HEK293 (cell line): ENCODE measurements around the gene BMS1.
A peak's percentile ranks its signal among the peaks of the same experiment; 100 is the strongest.
"Not testable (repeated sequence)": the region's sequence is repeated elsewhere in the genome, so short reads cannot be mapped to it uniquely, and the experiment has no call there.

Source experiments
- CTCF ChIA-PET: fragments of 350-600 bp; formaldehyde crosslinking; extraction: SDS; loops from one replicate; lab custom pipeline; 2021; ENCODE audit warnings: antibody characterized with exemption; lab: Yijun Ruan, JAX
- POLR2A ChIA-PET: fragments of 300-600 bp; formaldehyde crosslinking; extraction: SDS; loops from one replicate; lab custom pipeline; 2020; ENCODE audit warnings: antibody characterized with exemption, inconsistent platforms; lab: Yijun Ruan, JAX
- H3K27ac ChIP-seq: fragments of 200-500 bp; sonication (Bioruptor generic); 2 replicates; pipeline ENCODE4 v1.5.1; 2014; ENCODE audit warnings: low read depth, low read length, control low read depth, inconsistent platforms; ENCODE audit errors: extremely low read depth
- H3K36me3 ChIP-seq, 2 experiments: fragments of 200-500 bp in 1 of 2; sonication (Bioruptor generic) in 1 of 2; 1 replicate in 1 of 2; 2 replicates in 1 of 2; pipeline ENCODE4 v1.5.1; 2014 to 2017; ENCODE audit warnings: inconsistent platforms in 2 of 2, low read length in 2 of 2; ENCODE audit not compliant: control insufficient read depth in 2 of 2, insufficient read depth in 1 of 2
- H3K4me1 ChIP-seq: fragments of 200-500 bp; sonication (Bioruptor generic); 2 replicates; pipeline ENCODE4 v1.5.1; 2014; ENCODE audit warnings: mild to moderate bottlenecking, low read length, inconsistent platforms; ENCODE audit not compliant: control insufficient read depth, insufficient read depth
- H3K4me3 ChIP-seq: 2 replicates; pipeline ENCODE4 v1.5.1; 2011; ENCODE audit warnings: low read depth, mild to moderate bottlenecking, control low read depth, low read length, moderate library complexity
- H3K9me3 ChIP-seq: fragments of 200-500 bp; sonication (Bioruptor generic); 2 replicates; pipeline ENCODE4 v1.5.1; 2014; ENCODE audit warnings: low read depth, low read length, inconsistent platforms; ENCODE audit not compliant: control insufficient read depth, insufficient read depth
- AEBP2 ChIP-seq: fragments of 450-650 bp; formaldehyde crosslinking; IDR thresholded peaks from 2 replicates; pipeline ENCODE4 v1.5.1; 2016; ENCODE audit warnings: missing biosample characterization, missing genetic modification characterization, borderline replicate concordance
- CTCF ChIP-seq: fragments of 450-650 bp; formaldehyde crosslinking; IDR thresholded peaks from 2 replicates; pipeline ENCODE4 v1.5.1; 2016; ENCODE audit warnings: missing biosample characterization, missing genetic modification characterization
- GLIS1 ChIP-seq: fragments of 450-650 bp; formaldehyde crosslinking; IDR thresholded peaks from 2 replicates; pipeline ENCODE4 v1.5.1; 2016; ENCODE audit warnings: missing biosample characterization, missing genetic modification characterization
- PBX3 ChIP-seq: sonication (generic); formaldehyde crosslinking; IDR thresholded peaks from 2 replicates; pipeline ENCODE4 v1.8.1; 2022; ENCODE audit warnings: mild to moderate bottlenecking, moderate library complexity, missing genetic modification reagents
- RBAK ChIP-seq: fragments of 450-650 bp; formaldehyde crosslinking; IDR thresholded peaks from 2 replicates; pipeline ENCODE4 v1.5.1; 2016; ENCODE audit warnings: missing biosample characterization, missing genetic modification characterization
- ZBTB44 ChIP-seq: fragments of 450-650 bp; IDR thresholded peaks from 2 replicates; pipeline ENCODE4 v1.5.1; 2018; ENCODE audit warnings: missing biosample characterization, mild to moderate bottlenecking, missing genetic modification characterization
- ZBTB49 ChIP-seq: fragments of 450-650 bp; formaldehyde crosslinking; IDR thresholded peaks from 2 replicates; pipeline ENCODE4 v1.5.1; 2016; ENCODE audit warnings: missing biosample characterization, missing genetic modification characterization, low read depth
- ZBTB8A ChIP-seq: fragments of 450-650 bp; formaldehyde crosslinking; IDR thresholded peaks from 2 replicates; pipeline ENCODE4 v1.5.1; 2016; ENCODE audit warnings: missing biosample characterization, missing genetic modification characterization
- ZNF10 ChIP-seq: fragments of 450-650 bp; formaldehyde crosslinking; IDR thresholded peaks from 2 replicates; pipeline ENCODE4 v1.5.1; 2017; ENCODE audit warnings: missing biosample characterization, missing genetic modification characterization
- ZNF138 ChIP-seq: fragments of 450-650 bp; formaldehyde crosslinking; IDR thresholded peaks from 2 replicates; pipeline ENCODE4 v1.5.1; 2016; ENCODE audit warnings: missing biosample characterization, missing genetic modification characterization, borderline replicate concordance
- ZNF211 ChIP-seq: fragments of 450-650 bp; formaldehyde crosslinking; IDR thresholded peaks from 2 replicates; pipeline ENCODE4 v1.5.1; 2016; ENCODE audit warnings: low read depth, missing biosample characterization, missing genetic modification characterization
- ZNF280C ChIP-seq: fragments of 450-650 bp; formaldehyde crosslinking; IDR thresholded peaks from 2 replicates; pipeline ENCODE4 v1.5.1; 2016; ENCODE audit warnings: missing biosample characterization, missing genetic modification characterization
- ZNF362 ChIP-seq: fragments of 450-650 bp; formaldehyde crosslinking; IDR thresholded peaks from 2 replicates; pipeline ENCODE4 v1.5.1; 2016; ENCODE audit warnings: missing biosample characterization, missing genetic modification characterization
- ZNF394 ChIP-seq: fragments of 450-650 bp; formaldehyde crosslinking; IDR thresholded peaks from 2 replicates; pipeline ENCODE4 v1.5.1; 2016; ENCODE audit warnings: missing biosample characterization, missing genetic modification characterization, mild to moderate bottlenecking, moderate library complexity, borderline replicate concordance
- ZNF501 ChIP-seq: fragments of 450-650 bp; formaldehyde crosslinking; IDR thresholded peaks from 2 replicates; pipeline ENCODE4 v1.5.1; 2016; ENCODE audit warnings: missing biosample characterization, missing genetic modification characterization
- ZNF521 ChIP-seq: fragments of 450-650 bp; formaldehyde crosslinking; IDR thresholded peaks from 2 replicates; pipeline ENCODE4 v1.5.1; 2017; ENCODE audit warnings: missing biosample characterization, mild to moderate bottlenecking, missing genetic modification characterization
- ZNF529 ChIP-seq: fragments of 450-650 bp; formaldehyde crosslinking; IDR thresholded peaks from 2 replicates; pipeline ENCODE4 v1.5.1; 2017; ENCODE audit warnings: missing genetic modification characterization, missing biosample characterization; ENCODE audit not compliant: insufficient replicate concordance
- ZNF654 ChIP-seq: fragments of 450-650 bp; formaldehyde crosslinking; IDR thresholded peaks from 2 replicates; pipeline ENCODE4 v1.5.1; 2016; ENCODE audit warnings: low read depth, missing biosample characterization, missing genetic modification characterization
- ZNF701 ChIP-seq: fragments of 450-650 bp; formaldehyde crosslinking; IDR thresholded peaks from 2 replicates; pipeline ENCODE4 v1.5.1; 2016; ENCODE audit warnings: missing biosample characterization, missing genetic modification characterization
- ZNF707 ChIP-seq: fragments of 450-650 bp; formaldehyde crosslinking; IDR thresholded peaks from 2 replicates; pipeline ENCODE4 v1.5.1; 2016; ENCODE audit warnings: missing biosample characterization, missing genetic modification characterization
- ZSCAN30 ChIP-seq: fragments of 450-650 bp; IDR thresholded peaks from 2 replicates; pipeline ENCODE4 v1.5.1; 2018; ENCODE audit warnings: missing biosample characterization, mild to moderate bottlenecking, missing genetic modification characterization, moderate library complexity

Gene BMS1

GRCh38 chr10:42836771-42837468, 54.3 kb downstream of the BMS1 start (continued):
- TF ChIP-seq AEBP2 (tag by site-specific recombination), result no peak
- TF ChIP-seq RBAK, result no peak
- peak; percentile 95 for TF ChIP-seq GLIS1 (tag by site-specific recombination)
- no peak for TF ChIP-seq ZNF521
- no peak for TF ChIP-seq ZNF529
- TF ChIP-seq ZBTB44 (tag by site-specific recombination), result peak; percentile 73; the same call in 1 of the 2 replicates
- TF ChIP-seq ZNF701 (tag by site-specific recombination), result no peak
- no peak for TF ChIP-seq ZNF211 (tag by site-specific recombination)
- no peak for TF ChIP-seq ZNF280C
- peak; percentile 61 for TF ChIP-seq ZBTB8A
- no peak for TF ChIP-seq ZNF362
- no peak for TF ChIP-seq ZNF138 (tag by site-specific recombination)
- TF ChIP-seq PBX3, result no peak
- TF ChIP-seq ZBTB49 (tag by site-specific recombination), result no peak
- peak; percentile 13; the same call in 1 of the 2 replicates for TF ChIP-seq ZNF654 (tag by site-specific recombination)
- no peak for TF ChIP-seq ZNF707 (tag by site-specific recombination)
- TF ChIP-seq ZNF394 (tag by site-specific recombination), result peak; percentile 57; the same call in 1 of the 2 replicates
- peak; percentile 80 for TF ChIP-seq ZNF10 (tag by site-specific recombination)
- TF ChIP-seq ZNF501, result 0 out of 2 replicates have a peak, but pooled peaks have one; percentile 37
- peak; percentile 58 for TF ChIP-seq CTCF (tag by site-specific recombination)
- no peak for TF ChIP-seq ZSCAN30 (tag by site-specific recombination)
- TF ChIP-seq, all 188 proteins: peak for 18

- POLR2A ChIA-PET, H3K27ac ChIP-seq, H3K36me3 ChIP-seq, H3K4me1 ChIP-seq, H3K4me3 ChIP-seq, H3K9me3 ChIP-seq: not testable (repeated sequence)
- CTCF ChIA-PET, result interaction anchor here (0.6 kb wide), 1 partner anchor 131 kb away, joined by 3 read pairs; no protein-coding TSS in a partner anchor
Measured at GRCh38 chr10:42844810-42845209, 62.2 kb downstream of the BMS1 start.

GRCh38 chr10:42847261-42847660, 64.7 kb downstream of the BMS1 start:
- H3K4me1 ChIP-seq, CTCF ChIA-PET, H3K27ac ChIP-seq, H3K36me3 ChIP-seq, POLR2A ChIA-PET, H3K4me3 ChIP-seq, H3K9me3 ChIP-seq: not testable (repeated sequence)
